IMR-90 (cell line): ENCODE data around the gene ADRA2A.

Experiments used
- CEBPB ChIP-seq: IDR thresholded peaks from 2 replicates; pipeline ENCODE4 v1.6.1; 2012; ENCODE audit warnings: low read depth, low read length, improper control_type of control experiment
- CHD1 ChIP-seq: IDR thresholded peaks from 2 replicates; pipeline ENCODE4 v1.6.1; 2012; ENCODE audit warnings: low read depth, low read length, improper control_type of control experiment
- CTCF ChIP-seq: conservative IDR thresholded peaks from 2 replicates; pipeline ENCODE4 v1.5.1; 2012; ENCODE audit warnings: mild to moderate bottlenecking, low read depth, low read length, improper control_type of control experiment
- ELK1 ChIP-seq: fragments of 150-350 bp; IDR thresholded peaks from 2 replicates; pipeline ENCODE4 v1.6.1; 2016; ENCODE audit warnings: low read depth, mild to moderate bottlenecking, low read length, moderate library complexity, borderline replicate concordance
- NFE2L2 ChIP-seq: fragments of 150-350 bp; IDR thresholded peaks from 2 replicates; pipeline ENCODE4 v1.6.1; 2016; ENCODE audit warnings: low read depth, mild to moderate bottlenecking, low read length
- POLR2A ChIP-seq: IDR thresholded peaks from 2 replicates; pipeline ENCODE4 v1.6.1; 2012; ENCODE audit warnings: mild to moderate bottlenecking, low read depth, low read length
- RAD21 ChIP-seq: IDR thresholded peaks from 2 replicates; pipeline ENCODE4 v1.6.1; 2012; ENCODE audit warnings: low read length, improper control_type of control experiment

GRCh38 chr10:111091833-111092232 is 15.0 kb downstream of the ADRA2A start:
- no peak for TF ChIP-seq CEBPB
- no peak for TF ChIP-seq RAD21
- TF ChIP-seq CTCF = no peak
- TF ChIP-seq CHD1 = no peak
- no peak for TF ChIP-seq NFE2L2
- TF ChIP-seq POLR2A = no peak
- TF ChIP-seq ELK1 = no peak
